Gastrocnemius medialis (tissue), 4 donors: ENCODE data around the gene TAS2R60.

Experiments used
- CTCF ChIP-seq, 5 experiments: fragments of 450-650 bp in 3 of 5; fragments of 200-600 bp in 2 of 5; sonication (generic) in 2 of 5; IDR thresholded peaks in 4 of 5; conservative IDR thresholded peaks in 1 of 5; 1 replicate in 4 of 5; 2 replicates in 1 of 5; pipeline ENCODE4 v1.5.1; 2016 to 2019; ENCODE audit warnings: antibody characterized with exemption in 5 of 5, mild to moderate bottlenecking in 3 of 5, moderate library complexity in 3 of 5
- POLR2A ChIP-seq, 2 donors: fragments of 450-650 bp; IDR thresholded peaks; one replicate each; pipeline ENCODE4 v1.6.1; 2017; ENCODE audit warnings: antibody characterized with exemption in 2 of 2, mild to moderate bottlenecking in 2 of 2, moderate library complexity in 2 of 2

DNA sequence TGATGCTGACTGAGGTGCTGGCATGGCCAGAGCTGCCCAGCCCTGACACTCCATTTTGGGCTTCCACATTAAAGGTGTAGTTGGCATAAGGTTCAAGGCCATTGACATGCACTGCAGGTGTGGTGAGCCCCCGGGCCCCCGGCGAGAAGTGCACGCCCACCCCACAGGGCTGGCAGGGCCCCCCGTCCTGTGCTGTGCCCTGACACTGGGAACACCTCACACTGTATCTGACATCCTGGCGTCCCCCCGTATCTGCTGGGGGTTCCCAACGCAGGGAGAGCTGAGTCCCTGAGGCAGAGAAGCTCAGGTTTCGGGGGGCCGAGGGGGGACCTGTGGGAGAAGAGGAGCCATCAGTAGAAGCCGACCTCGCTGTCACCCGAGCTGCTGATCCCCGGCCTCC lies 44.6 kb upstream of the TAS2R60 start:
- TF ChIP-seq CTCF (IDR thresholded peaks at IDR 0.05 in 4 of 5, conservative IDR thresholded peaks at IDR 0.05 in 1 of 5): no peak
- TF ChIP-seq POLR2A (IDR thresholded peaks at IDR 0.05): no peak
